Heart left ventricle (tissue), 16 donors: ENCODE measurements around the gene ANKRD17. TPM values are rescaled to one million over a fixed set of nuclear protein-coding genes. Genes with fewer than 3 reads are reported as not detected.

Experiments used
- ATAC-seq, 4 donors: fragments of 200-7000 bp; cut with Tn5 transposase; one replicate each; pipeline ENCODE4 v1.9.1; 2020 to 2022; ENCODE audit warnings: moderate library complexity in 4 of 4, mild to moderate bottlenecking in 3 of 4, moderate number of reproducible peaks in 1 of 4
- DNase-seq, 5 donors: peaks; one replicate each; pipeline ENCODE4 v3.0.0-alpha.2; 2020
- H3K27ac ChIP-seq, 12 donors: fragments of 200-600 bp; sonication (generic) in 4 of 12; one replicate each; pipeline versions ENCODE4 v1.5.0 to v1.8.0; 2016 to 2022; ENCODE audit warnings: mild to moderate bottlenecking in 2 of 12
- H3K27me3 ChIP-seq, 9 donors: fragments of 200-600 bp; sonication (generic) in 2 of 9; one replicate each; pipeline versions ENCODE4 v1.5.1 to v1.8.0; 2016 to 2022; ENCODE audit warnings: mild to moderate bottlenecking in 3 of 9
- H3K36me3 ChIP-seq, 9 donors: fragments of 200-600 bp; sonication (generic) in 2 of 9; one replicate each; pipeline versions ENCODE4 v1.5.0 to v1.8.0; 2018 to 2022; ENCODE audit warnings: mild to moderate bottlenecking in 2 of 9
- H3K4me1 ChIP-seq, 12 donors: fragments of 200-600 bp; sonication (generic) in 4 of 12; one replicate each; pipeline versions ENCODE4 v1.5.0 to v1.8.0; 2016 to 2022; ENCODE audit warnings: mild to moderate bottlenecking in 3 of 12
- H3K4me3 ChIP-seq, 12 donors: fragments of 200-600 bp; sonication (generic) in 4 of 12; one replicate each; pipeline versions ENCODE4 v1.5.0 to v1.8.0; 2017 to 2022; ENCODE audit warnings: mild to moderate bottlenecking in 9 of 12, moderate library complexity in 4 of 12
- H3K9me3 ChIP-seq, 12 donors: fragments of 200-600 bp; sonication (generic) in 4 of 12; one replicate each; pipeline versions ENCODE4 v1.5.0 to v1.8.0; 2016 to 2022; ENCODE audit warnings: mild to moderate bottlenecking in 1 of 12
- POLR2A ChIP-seq, 2 donors: fragments of 450-650 bp; IDR thresholded peaks; one replicate each; pipeline ENCODE4 v1.6.1; 2017; ENCODE audit warnings: antibody characterized with exemption in 2 of 2, mild to moderate bottlenecking in 2 of 2, moderate library complexity in 2 of 2
- WGBS, 4 donors: extraction: QIAGEN DNeasy Blood & Tissue Kit in 2 of 4; methylation state at CpG; one replicate each; pipeline versions ENCODE4 v1.1.5 to v1.1.7; 2013 to 2018; 5-methylcytosine and 5-hydroxymethylcytosine counted together
- intact Hi-C, 10 donors: fragments of 100-400 bp; cut with DNase I; formaldehyde crosslinking; loops; one replicate each; pipeline versions ENCODE4 v1.11.1 to v1.14.2; 2022
- polyA plus RNA-seq, 2 donors: library from polyadenylated mRNA; stranded (reverse); fragments of 200-250 nt; gene quantifications; one replicate each; pipeline ENCODE4 v1.2.3, GENCODE V29; 2013
- total RNA-seq, 9 donors: library from RNA; depleted of rRNA in 2 of 9; stranded (reverse); fragments of >200 nt in 2 of 9; fragmentation: NEBNext Ultra II Directional in 3 of 9; extraction: Animal tissue kit (Norgen Biotek cat#: 25700) in 3 of 9; gene quantifications; one replicate each; pipeline versions ENCODE4 v1.1.0 to v1.2.4, GENCODE V29; 2016 to 2023
- TF ChIP-seq, protein P1 (sequence below), 12 donors: fragments of 200-600 bp; sonication (generic) in 4 of 12; IDR thresholded peaks; one replicate each; pipeline versions ENCODE4 v1.5.0 to v1.8.0; 2018 to 2022; ENCODE audit warnings: antibody characterized with exemption in 12 of 12, mild to moderate bottlenecking in 5 of 12
- donor health status: ischemic (EF 13 %, LVEDD 7.1; RV severe dilation, severe dysfunction).
- donor health status: healthy with polysubstance abuse.
- donor health status: DM: no; HTN: yes; CAD: no.
- donor health status: DM: no; HTN: no; CAD: no.
- donor health status: ischemic (EF 25% LVEDD 6.9; RV normal size, moderate dysfunction).
- donor health status: ischemic (EF 25% LVEDD 5.7; RV mildly dilated, moderate dysfunction).
- donor health status: healthy.
- donor health status: DM: yes; HTN: yes; CAD: no.
- donor health status: ischemic (EF 35%, LVEDD 5.7; RV mildly dilated, moderate dysfunction).
- donor health status: nonischemic (EF 11% LVEDD 7.7; RV severe dilation, severe dysfunction).
- donor health status: DM: yes; HTN: yes; CAD: no.
- donor health status: PGD.
- donor health status: ischemic (EF 29% LVEDD 5.4; RV normal size, mild dysfunction).
- donor health status: nonischemic (EF 23%, LVEDD 6.1; RV moderate dilation, normal function).

Gene ANKRD17
- total and polyA plus RNA-seq, 11 donors: 13.0 to 67.1 (median 55.3) TPM

DNA sequence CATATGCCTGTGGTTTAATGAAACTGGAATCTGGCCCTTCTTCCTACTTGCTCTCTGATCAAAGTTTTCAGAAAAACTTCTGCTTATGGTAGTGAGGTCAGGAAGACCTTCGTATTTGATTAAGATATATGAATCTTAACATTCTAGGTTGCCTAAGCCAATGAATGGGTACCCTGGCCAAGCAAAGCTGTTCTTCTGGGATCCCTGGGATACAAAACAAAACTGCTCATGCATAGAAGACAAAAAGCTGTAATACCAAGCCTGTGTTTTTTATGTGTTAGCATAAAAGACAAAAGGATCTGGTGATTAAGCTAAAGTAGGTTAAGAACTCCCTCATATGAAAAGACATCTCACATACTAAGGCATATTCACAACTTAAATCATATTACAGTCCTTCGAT lies 21.6 kb downstream of the ANKRD17 start:
- WGBS, 4 donors: 85 to 89% (median 87%) methylated on average over 2 of the region's 2 CpGs
- no peak for ATAC-seq

DNA sequence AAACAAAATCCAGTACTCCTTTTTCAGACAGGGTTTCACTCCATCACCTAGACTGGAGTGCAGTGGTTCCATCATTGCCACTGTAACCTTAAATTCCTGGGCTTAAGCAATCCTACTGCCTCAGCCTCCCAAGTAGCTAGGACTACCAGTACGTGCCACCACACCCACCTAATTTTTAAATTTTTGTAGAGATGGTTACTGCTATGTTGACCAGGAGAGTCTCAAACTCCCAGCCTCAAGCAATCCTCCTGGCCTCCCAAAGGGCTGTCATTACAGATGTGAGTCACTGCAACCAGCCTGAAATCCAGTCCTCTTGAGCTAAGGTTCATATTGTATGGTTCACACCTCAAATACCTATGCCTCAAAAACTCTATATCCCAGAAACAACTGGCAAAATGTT lies 22.4 kb downstream of the ANKRD17 start:
- no peak overlapping the region for H3K4me3 ChIP-seq
- no peaks in the 10 kb centered on the region for H3K9me3 ChIP-seq
- TF ChIP-seq, protein P1, sequence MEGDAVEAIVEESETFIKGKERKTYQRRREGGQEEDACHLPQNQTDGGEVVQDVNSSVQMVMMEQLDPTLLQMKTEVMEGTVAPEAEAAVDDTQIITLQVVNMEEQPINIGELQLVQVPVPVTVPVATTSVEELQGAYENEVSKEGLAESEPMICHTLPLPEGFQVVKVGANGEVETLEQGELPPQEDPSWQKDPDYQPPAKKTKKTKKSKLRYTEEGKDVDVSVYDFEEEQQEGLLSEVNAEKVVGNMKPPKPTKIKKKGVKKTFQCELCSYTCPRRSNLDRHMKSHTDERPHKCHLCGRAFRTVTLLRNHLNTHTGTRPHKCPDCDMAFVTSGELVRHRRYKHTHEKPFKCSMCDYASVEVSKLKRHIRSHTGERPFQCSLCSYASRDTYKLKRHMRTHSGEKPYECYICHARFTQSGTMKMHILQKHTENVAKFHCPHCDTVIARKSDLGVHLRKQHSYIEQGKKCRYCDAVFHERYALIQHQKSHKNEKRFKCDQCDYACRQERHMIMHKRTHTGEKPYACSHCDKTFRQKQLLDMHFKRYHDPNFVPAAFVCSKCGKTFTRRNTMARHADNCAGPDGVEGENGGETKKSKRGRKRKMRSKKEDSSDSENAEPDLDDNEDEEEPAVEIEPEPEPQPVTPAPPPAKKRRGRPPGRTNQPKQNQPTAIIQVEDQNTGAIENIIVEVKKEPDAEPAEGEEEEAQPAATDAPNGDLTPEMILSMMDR (IDR thresholded peaks at IDR 0.05): no peak
- no peak for TF ChIP-seq POLR2A (IDR thresholded peaks at IDR 0.05)
- WGBS, 4 donors: 86 to 100% (median 98%) methylated on average over 1 of the region's 1 CpG
- H3K4me1 ChIP-seq: peaks cover 0 to 24% (median 4%) of the 10 kb centered on the region in 12 donors
- ATAC-seq: no peak
- peaks cover 0 to 27% (median 18%) of the 10 kb centered on the region in 9 donors for H3K36me3 ChIP-seq
- no peak overlapping the region for H3K27ac ChIP-seq
- intact Hi-C loops: loop anchor here in 1 of 10 donors (10.0 kb wide), 1 partner anchor 71 kb away; no protein-coding TSS in a partner anchor
- no peak for DNase-seq
- H3K27me3 ChIP-seq: no peaks in the 10 kb centered on the region

More for the DNA sequence above, 21.6 kb downstream of the ANKRD17 start:
- H3K9me3 ChIP-seq: no peaks in the 10 kb centered on the region
- peaks cover 0 to 23% (median 18%) of the 10 kb centered on the region in 9 donors for H3K36me3 ChIP-seq
- DNase-seq: no peak
- intact Hi-C loops: loop anchor here in 1 of 10 donors (10.0 kb wide), 1 partner anchor 72 kb away; no protein-coding TSS in a partner anchor
- H3K27ac ChIP-seq: no peak overlapping the region
- peaks cover 0 to 26% (median 6%) of the 10 kb centered on the region in 12 donors for H3K4me1 ChIP-seq
- no peak for TF ChIP-seq POLR2A (IDR thresholded peaks at IDR 0.05)
- TF ChIP-seq, protein P1 (IDR thresholded peaks at IDR 0.05): no peak
- no peak overlapping the region for H3K4me3 ChIP-seq
- no peaks in the 10 kb centered on the region for H3K27me3 ChIP-seq

DNA sequence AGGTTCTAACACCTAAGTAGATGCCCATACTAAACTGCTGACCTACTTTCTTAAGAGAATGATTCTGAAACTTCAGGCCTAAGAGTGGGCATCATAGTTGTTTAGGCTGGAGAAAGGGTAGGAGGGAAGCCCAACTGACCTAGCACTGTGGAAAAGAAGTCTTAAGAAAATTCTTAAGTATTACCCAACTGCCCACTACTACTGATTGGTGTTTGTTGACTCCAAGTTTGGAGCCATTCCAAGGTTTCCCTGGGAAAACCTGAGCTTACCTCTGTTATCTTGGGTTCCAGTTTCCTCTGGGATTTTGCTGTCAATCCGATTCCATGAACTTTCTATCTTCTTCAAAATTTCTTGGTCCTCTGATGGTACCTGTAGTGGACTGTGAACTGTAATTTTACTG lies 23.9 kb downstream of the ANKRD17 start:
- H3K27ac ChIP-seq: no peak overlapping the region
- H3K9me3 ChIP-seq: no peaks in the 10 kb centered on the region
- TF ChIP-seq, protein P1 (IDR thresholded peaks at IDR 0.05): no peak
- no peak for TF ChIP-seq POLR2A (IDR thresholded peaks at IDR 0.05)
- 79 to 90% (median 88%) methylated on average over 1 of the region's 1 CpG for WGBS, 4 donors
- no peak overlapping the region for H3K4me3 ChIP-seq
- H3K4me1 ChIP-seq: peaks cover 0 to 18% (median 5%) of the 10 kb centered on the region in 12 donors
- H3K36me3 ChIP-seq: peaks cover 0 to 28% (median 18%) of the 10 kb centered on the region in 9 donors
- H3K27me3 ChIP-seq: no peaks in the 10 kb centered on the region
- intact Hi-C loops: loop anchor here in 1 of 10 donors (10.0 kb wide), 1 partner anchor 70 kb away; no protein-coding TSS in a partner anchor
- DNase-seq: no peak
- ATAC-seq: no peak

DNA sequence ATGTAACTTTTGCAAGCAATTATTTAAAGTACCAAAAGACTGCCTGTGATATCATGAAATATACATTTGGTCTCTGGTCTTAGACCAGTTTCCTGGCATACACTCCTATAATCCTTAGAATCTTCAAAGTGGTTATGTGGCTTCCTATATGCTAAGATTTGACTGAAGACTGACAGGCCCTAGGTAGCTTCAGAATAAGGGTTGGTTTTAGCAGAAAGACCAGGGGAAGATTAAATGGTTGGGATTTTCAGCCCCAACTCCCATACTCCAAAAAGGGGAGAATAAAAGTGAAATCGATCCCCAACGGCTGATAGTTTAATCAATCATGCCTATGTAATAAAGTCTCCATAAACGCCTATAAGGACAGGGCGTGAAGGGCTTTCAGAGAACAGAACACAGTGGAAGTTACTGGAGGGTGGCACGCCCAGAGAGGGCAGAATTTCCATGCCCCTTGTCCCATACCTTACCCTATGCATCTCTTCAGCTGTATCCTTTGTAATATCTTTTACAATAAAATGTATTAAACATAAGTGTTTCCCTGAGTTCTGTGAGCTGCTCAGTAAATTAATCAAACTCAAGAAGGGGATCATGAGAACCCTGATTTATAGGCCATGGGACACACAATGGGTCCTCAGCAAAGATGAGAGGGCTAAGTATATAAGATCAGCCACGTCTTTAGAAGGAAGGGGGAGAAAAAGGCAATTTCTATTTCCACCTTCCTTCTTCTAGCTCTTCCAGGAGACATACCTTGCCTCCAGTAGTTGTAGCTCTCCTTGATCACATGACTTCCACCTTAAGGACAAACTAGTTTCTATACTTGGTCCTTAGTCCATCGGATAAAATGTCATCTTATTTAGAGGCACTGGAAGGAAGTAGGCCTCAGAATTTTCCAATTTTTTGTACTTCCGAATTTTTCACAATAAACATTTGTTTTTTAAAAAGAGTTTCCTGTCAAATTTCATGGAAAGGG lies 26.8 kb downstream of the ANKRD17 start:
- 84 to 91% (median 89%) methylated on average over 8 of the region's 8 CpGs for WGBS, 4 donors

More for the DNA sequence above, 26.8 kb downstream of the ANKRD17 start:
- no peak overlapping the region for H3K4me3 ChIP-seq
- ATAC-seq: no peak
- TF ChIP-seq POLR2A (IDR thresholded peaks at IDR 0.05): no peak
- TF ChIP-seq, protein P1 (IDR thresholded peaks at IDR 0.05): no peak
- no peak overlapping the region for H3K27ac ChIP-seq
- no peak for DNase-seq
- no peaks in the 10 kb centered on the region for H3K9me3 ChIP-seq
- intact Hi-C loops: loop anchor here in 1 of 10 donors (10.0 kb wide), 1 partner anchor 67 kb away; no protein-coding TSS in a partner anchor
- peaks cover 0 to 28% (median 18%) of the 10 kb centered on the region in 9 donors for H3K36me3 ChIP-seq
- no peaks in the 10 kb centered on the region for H3K27me3 ChIP-seq
- H3K4me1 ChIP-seq: peaks cover 0 to 11% (median 0%) of the 10 kb centered on the region in 12 donors
